NB4 (cell line): ENCODE measurements around the gene CPNE9.

ENCODE experiments used
- MYC ChIP-seq: IDR thresholded peaks from 2 replicates; pipeline ENCODE4 v1.6.1; 2011; ENCODE audit warnings: low read depth, low read length
- POLR2A ChIP-seq: IDR thresholded peaks from 2 replicates; pipeline ENCODE4 v1.6.1; 2011; ENCODE audit warnings: mild to moderate bottlenecking; ENCODE audit not compliant: insufficient read length; ENCODE audit errors: extremely low read depth
- TF ChIP-seq, protein P1 (sequence below): IDR thresholded peaks from one replicate; pipeline ENCODE4 v1.5.1; 2012; ENCODE audit warnings: low read depth, low read length
- TF ChIP-seq, protein P2 (sequence below): IDR thresholded peaks from 2 replicates; pipeline ENCODE4 v1.6.1; 2011; ENCODE audit warnings: low read depth, low read length

DNA sequence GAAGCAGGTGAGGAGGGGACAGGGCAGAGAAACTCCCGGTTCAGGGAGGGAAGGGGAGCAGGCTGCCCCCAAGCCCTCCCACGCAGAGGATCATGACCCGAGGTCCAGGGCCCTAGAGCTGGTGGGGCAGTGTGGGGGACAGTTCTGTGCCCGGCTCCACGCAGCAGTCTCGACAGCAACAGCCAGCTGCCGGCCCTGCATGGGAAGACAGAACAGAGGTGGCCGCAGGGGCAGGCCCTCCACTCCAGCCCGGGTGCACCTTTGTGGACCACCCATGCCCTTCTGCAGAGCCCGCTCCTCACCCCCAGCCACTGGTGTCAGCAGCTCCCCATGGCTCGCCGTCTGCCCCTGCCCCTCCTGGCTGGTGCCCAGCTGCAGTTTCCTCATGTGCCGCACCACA is 53.8 kb downstream of the CPNE9 start:
- TF ChIP-seq, protein P1, sequence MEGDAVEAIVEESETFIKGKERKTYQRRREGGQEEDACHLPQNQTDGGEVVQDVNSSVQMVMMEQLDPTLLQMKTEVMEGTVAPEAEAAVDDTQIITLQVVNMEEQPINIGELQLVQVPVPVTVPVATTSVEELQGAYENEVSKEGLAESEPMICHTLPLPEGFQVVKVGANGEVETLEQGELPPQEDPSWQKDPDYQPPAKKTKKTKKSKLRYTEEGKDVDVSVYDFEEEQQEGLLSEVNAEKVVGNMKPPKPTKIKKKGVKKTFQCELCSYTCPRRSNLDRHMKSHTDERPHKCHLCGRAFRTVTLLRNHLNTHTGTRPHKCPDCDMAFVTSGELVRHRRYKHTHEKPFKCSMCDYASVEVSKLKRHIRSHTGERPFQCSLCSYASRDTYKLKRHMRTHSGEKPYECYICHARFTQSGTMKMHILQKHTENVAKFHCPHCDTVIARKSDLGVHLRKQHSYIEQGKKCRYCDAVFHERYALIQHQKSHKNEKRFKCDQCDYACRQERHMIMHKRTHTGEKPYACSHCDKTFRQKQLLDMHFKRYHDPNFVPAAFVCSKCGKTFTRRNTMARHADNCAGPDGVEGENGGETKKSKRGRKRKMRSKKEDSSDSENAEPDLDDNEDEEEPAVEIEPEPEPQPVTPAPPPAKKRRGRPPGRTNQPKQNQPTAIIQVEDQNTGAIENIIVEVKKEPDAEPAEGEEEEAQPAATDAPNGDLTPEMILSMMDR, result no peak
- TF ChIP-seq POLR2A, result no peak
- TF ChIP-seq, protein P2, sequence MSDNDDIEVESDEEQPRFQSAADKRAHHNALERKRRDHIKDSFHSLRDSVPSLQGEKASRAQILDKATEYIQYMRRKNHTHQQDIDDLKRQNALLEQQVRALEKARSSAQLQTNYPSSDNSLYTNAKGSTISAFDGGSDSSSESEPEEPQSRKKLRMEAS, result no peak
- TF ChIP-seq MYC, result no peak
